AG04450 (cell line): Measurements from ENCODE around the gene PLCXD1. TPM values are rescaled to one million over a fixed set of nuclear protein-coding genes. Genes with fewer than 3 reads are reported as not detected.
"Not testable (repeated sequence)": the region's sequence is repeated elsewhere in the genome, so short reads cannot be mapped to it uniquely, and the experiment has no call there.

ENCODE experiments used
- CTCF ChIA-PET: fragments of 300-600, 350-600 bp; formaldehyde crosslinking; extraction: SDS; loops from one replicate; lab custom pipeline; 2022; ENCODE audit warnings: antibody characterized with exemption, inconsistent platforms; lab: Charles Lee
- POLR2A ChIA-PET: fragments of 350-600 bp; formaldehyde crosslinking; extraction: SDS; loops from one replicate; lab custom pipeline; 2021; ENCODE audit warnings: antibody characterized with exemption, inconsistent platforms; lab: Yijun Ruan, JAX
- DNase-seq: peaks from one replicate; pipeline ENCODE4 v3.0.0-alpha.2; 2011; ENCODE audit warnings: low read depth, low spot score
- H3K27ac ChIP-seq: one replicate; pipeline ENCODE4 v1.5.1; 2012; ENCODE audit warnings: low read depth, low read length, control low read depth
- H3K27me3 ChIP-seq: one replicate; pipeline ENCODE4 v1.6.0; 2012; ENCODE audit warnings: low read length; ENCODE audit not compliant: control insufficient read depth, insufficient read depth
- H3K4me3 ChIP-seq: 2 replicates; pipeline ENCODE4 v1.5.1; 2011; ENCODE audit warnings: mild to moderate bottlenecking, low read depth, low read length, control low read depth
- H3K9me3 ChIP-seq: 2 replicates; pipeline ENCODE4 v1.5.1; 2012; ENCODE audit warnings: low read length; ENCODE audit not compliant: control insufficient read depth, insufficient read depth
- polyA plus RNA-seq: library from polyadenylated mRNA; depleted of rRNA; stranded (reverse); fragments of >200 nt; gene quantifications from 2 replicates; pipeline ENCODE4 v1.2.3, GENCODE V29; 2011
- TF ChIP-seq, protein P1 (sequence below): IDR thresholded peaks from 2 replicates; pipeline ENCODE4 v1.5.1; 2011; ENCODE audit warnings: low read depth, low read length, control low read depth, inconsistent platforms

Gene PLCXD1
- polyA plus RNA-seq, 1 experiment: 9.0 TPM

DNA sequence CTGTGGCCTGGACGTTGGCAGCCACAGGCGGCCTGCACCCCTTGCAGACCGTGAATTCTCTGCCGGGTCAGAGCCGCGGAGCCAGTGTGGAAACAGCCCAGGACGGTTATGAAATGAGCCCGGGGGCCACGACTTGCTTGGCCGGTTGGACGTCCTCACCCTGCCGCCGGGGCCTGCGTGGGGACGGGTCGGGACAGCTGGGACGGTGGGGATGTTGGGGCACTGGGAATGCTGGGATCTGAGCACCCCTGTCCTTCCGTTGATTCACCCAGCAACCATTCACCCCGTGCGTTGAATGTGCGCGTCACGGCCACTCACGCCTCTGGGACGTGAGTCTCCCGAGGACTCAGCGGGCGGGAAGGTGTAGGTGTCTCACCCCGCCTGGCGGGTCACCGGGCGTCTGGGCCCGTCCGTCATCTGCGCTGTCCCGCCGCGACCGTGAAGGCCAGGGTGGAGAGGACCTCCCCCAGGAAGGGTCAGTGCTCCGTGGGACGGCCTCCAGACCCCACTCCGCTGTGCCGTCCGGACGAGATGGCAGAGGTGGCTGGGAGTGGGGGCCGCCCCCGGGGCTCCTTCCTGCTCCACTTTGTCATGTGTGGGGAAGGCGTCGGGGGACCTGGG lies 4.5 kb upstream of the PLCXD1 start:
- H3K9me3 ChIP-seq: peaks cover 3% of the 10 kb centered on the region; the same call in 1 of the 2 replicates
- DNase-seq: no peak
- no peaks in the 10 kb centered on the region for H3K27me3 ChIP-seq
- H3K4me3 ChIP-seq: peak overlapping the region; percentile 68
- TF ChIP-seq, protein P1, sequence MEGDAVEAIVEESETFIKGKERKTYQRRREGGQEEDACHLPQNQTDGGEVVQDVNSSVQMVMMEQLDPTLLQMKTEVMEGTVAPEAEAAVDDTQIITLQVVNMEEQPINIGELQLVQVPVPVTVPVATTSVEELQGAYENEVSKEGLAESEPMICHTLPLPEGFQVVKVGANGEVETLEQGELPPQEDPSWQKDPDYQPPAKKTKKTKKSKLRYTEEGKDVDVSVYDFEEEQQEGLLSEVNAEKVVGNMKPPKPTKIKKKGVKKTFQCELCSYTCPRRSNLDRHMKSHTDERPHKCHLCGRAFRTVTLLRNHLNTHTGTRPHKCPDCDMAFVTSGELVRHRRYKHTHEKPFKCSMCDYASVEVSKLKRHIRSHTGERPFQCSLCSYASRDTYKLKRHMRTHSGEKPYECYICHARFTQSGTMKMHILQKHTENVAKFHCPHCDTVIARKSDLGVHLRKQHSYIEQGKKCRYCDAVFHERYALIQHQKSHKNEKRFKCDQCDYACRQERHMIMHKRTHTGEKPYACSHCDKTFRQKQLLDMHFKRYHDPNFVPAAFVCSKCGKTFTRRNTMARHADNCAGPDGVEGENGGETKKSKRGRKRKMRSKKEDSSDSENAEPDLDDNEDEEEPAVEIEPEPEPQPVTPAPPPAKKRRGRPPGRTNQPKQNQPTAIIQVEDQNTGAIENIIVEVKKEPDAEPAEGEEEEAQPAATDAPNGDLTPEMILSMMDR: no peak
- CTCF ChIA-PET: no interaction called here
- H3K27ac ChIP-seq: no peak overlapping the region
- POLR2A ChIA-PET: no interaction called here

DNA sequence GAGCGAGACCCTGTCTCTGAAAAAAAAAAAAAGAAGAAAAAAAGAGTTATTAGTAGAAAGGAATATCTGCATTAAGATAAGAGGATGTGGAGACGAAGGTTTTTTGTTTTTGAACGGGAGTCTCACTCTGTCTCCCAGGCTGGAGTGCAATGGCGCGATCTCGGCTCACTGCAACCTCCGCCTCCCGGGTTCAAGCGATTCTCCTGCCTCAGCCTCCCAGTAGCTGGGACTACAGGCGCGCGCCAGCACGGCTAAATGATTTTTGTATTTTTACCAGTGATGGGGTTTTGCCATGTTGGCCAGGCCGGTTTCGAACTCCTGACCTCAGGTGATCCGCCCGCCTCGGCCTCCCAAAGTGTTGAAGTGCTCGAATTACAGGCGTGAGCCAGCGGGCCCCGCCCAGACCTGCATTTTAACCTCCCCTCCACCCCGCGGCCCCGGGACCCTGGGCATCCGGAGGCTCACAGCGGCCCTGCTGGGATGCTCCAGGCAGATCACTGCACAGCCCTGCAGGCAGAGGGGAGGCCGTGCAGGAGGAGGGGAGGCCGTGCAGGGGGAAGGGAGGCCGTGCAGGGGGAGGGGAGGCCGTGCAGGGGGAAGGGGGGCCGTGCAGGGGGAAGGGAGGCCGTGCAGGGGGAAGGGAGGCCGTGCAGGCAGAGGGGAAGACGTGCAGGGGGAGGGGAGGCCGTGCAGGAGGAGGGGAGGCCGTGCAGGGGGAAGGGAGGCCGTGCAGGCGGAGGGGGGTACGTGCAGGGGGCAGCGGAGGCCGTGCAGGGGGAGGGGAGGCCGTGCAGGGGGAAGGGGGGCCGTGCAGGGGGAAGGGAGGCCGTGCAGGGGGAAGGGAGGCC lies 1.2 kb upstream of the PLCXD1 start:
- CTCF ChIA-PET, DNase-seq, H3K27me3 ChIP-seq, H3K27ac ChIP-seq, H3K9me3 ChIP-seq, POLR2A ChIA-PET: not testable (repeated sequence)
- 0 out of 2 replicates have a peak overlapping the region, but pooled peaks have one; percentile 15 for H3K4me3 ChIP-seq

DNA sequence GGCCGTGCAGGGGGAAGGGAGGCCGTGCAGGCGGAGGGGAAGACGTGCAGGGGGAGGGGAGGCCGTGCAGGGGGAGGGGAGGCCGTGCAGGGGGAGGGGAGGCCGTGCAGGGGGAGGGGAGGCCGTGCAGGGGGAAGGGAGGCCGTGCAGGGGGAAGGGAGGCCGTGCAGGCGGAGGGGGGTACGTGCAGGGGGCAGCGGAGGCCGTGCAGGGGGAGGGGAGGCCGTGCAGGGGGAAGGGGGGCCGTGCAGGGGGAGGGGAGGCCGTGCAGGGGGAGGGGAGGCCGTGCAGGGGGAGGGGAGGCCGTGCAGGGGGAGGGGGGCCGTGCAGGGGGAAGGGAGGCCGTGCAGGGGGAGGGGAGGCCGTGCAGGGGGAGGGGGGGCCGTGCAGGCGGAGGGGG lies 459 bp upstream of the PLCXD1 start:
- POLR2A ChIA-PET, H3K27me3 ChIP-seq, H3K27ac ChIP-seq, DNase-seq, CTCF ChIA-PET, H3K9me3 ChIP-seq, H3K4me3 ChIP-seq: not testable (repeated sequence)

DNA sequence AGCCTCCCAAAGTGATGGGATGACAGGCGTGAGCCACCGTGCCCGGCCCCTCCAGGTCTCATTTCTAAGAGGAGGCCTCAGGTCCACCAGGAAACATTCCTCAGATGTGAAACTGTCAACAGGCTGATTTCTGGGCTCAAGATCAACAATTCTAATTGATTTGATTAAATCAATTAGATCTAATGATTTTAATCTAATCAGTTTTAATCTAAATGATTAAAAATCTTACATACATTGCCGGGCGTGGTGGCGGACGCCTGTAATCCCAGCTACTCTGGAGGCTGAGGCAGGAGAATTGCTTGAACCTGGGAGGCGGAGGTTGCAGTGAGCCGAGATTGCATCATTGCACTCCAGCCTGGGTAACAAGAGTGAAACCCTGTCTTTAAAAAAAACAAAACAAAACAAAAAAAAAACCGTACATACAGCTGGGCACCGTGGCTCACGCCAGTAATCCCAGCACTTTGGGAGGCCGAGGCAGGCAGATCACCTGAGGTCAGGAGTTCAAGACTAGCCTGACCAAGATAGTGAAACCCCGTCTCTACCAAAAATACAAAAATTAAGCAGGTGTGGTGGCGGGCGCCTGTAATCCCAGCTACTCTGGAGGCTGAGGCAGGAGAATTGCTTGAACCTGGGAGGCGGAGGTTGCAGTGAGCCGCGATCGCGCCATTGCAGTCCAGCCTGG lies 960 bp downstream of the PLCXD1 start:
- peak overlapping the region; percentile 39 for H3K27ac ChIP-seq
- H3K27me3 ChIP-seq, H3K9me3 ChIP-seq, CTCF ChIA-PET, POLR2A ChIA-PET, DNase-seq: not testable (repeated sequence)
- peak overlapping the region; percentile 63 for H3K4me3 ChIP-seq

GRCh38 chrX:283115-283845 lies 2.1 kb downstream of the PLCXD1 start:
- CTCF ChIA-PET: no interaction called here
- Histone ChIP-seq H3K9me3 (no peaks in the 10 kb centered on the region; the same call in 1 of the 2 replicates), H3K4me3 (peak overlapping the region; percentile 68), H3K27ac (no peak overlapping the region), H3K27me3 (no peaks in the 10 kb centered on the region)
- POLR2A ChIA-PET: no interaction called here
- TF ChIP-seq, protein P1: no peak
- peak; percentile 49 for DNase-seq

DNA sequence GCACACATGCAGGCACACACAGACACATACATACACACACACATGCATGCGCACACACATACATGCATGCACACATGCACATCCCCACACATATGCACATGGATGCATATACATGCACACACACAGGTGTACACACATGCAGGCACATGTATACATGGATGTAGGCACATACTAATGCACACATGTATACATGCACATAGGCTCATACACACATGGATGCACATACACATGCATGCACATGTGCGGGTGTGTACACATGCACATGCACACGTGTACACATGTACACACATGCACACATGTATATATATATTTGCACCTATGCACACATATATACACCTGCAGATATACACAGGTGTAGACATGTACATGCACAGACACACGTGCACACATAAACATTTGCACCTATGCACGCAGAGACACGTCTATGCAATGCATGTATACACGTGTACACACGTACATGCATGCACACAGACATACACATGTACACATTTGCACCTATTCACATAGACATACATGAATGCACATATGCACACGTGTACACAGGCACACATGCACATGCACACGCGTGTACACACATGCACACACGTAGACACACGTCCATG lies 4.0 kb downstream of the PLCXD1 start:
- no peak for DNase-seq
- ChIA-PET POLR2A (no interaction called here), CTCF (no interaction called here)
- no peak overlapping the region for H3K27ac ChIP-seq
- TF ChIP-seq, protein P1: no peak
- H3K9me3 ChIP-seq: no peaks in the 10 kb centered on the region; the same call in 1 of the 2 replicates
- no peak overlapping the region for H3K4me3 ChIP-seq
- no peaks in the 10 kb centered on the region for H3K27me3 ChIP-seq
